Measurements from ENCODE around the gene OR6P1. TPM values are rescaled to one million over a fixed set of nuclear protein-coding genes. Genes with fewer than 3 reads are reported as not detected.

Gene OR6P1
- total and polyA plus RNA-seq, 10 donors: not detected

GRCh38 chr1:158516966-158517365, 53.4 kb downstream of the OR6P1 start:
- Histone ChIP-seq H3K4me1 (no peaks in the 10 kb centered on the region), H3K27me3 (replicated peaks in 1 of 7) (peaks cover 0 to 5% (median 0%) of the 10 kb centered on the region in 7 donors), H3K27ac (no peak overlapping the region), H3K4me3 (no peak overlapping the region), H3K36me3 (no peaks in the 10 kb centered on the region), H3K9me3 (no peaks in the 10 kb centered on the region)
- TF ChIP-seq CTCF (IDR thresholded peaks at IDR 0.05 in 8 of 11, conservative IDR thresholded peaks at IDR 0.05 in 3 of 11) (no peak), POLR2A (IDR thresholded peaks at IDR 0.05) (no peak), POLR2AphosphoS5 (IDR thresholded peaks at IDR 0.05) (no peak)
- intact Hi-C loops (cut with DNase I; ENCODE audit: low total_unique reads): no loop called here
- DNase-seq: no peak

Other genes starting within 250 kb of the OR6P1 start
- gene CD1B, start 239.0 kb downstream of the OR6P1 start, total RNA-seq: under 1 TPM in 2 of 7 donors, not detected in 5; 0.36 to 0.37 TPM
- under 1 TPM in 2 of 3 donors, not detected in 1; 0.11 to 0.29 TPM for gene CD1B, start 239.0 kb downstream of the OR6P1 start, polyA plus RNA-seq
- 1 to 10 TPM in 2 of 7 donors, under 1 TPM in 3, not detected in 2; 0.26 to 2.6 (median 0.85) TPM for gene CD1E, start 216.7 kb downstream of the OR6P1 start, total RNA-seq
- under 1 TPM; 0.09 to 0.42 (median 0.10) TPM for gene CD1E, start 216.7 kb downstream of the OR6P1 start, polyA plus RNA-seq
- not detected for gene OR10T2, start 171.1 kb downstream of the OR6P1 start, total RNA-seq
- gene OR10T2, start 171.1 kb downstream of the OR6P1 start, polyA plus RNA-seq: not detected
- not detected for gene OR10K2, start 144.3 kb downstream of the OR6P1 start, total RNA-seq
- not detected for gene OR10K2, start 144.3 kb downstream of the OR6P1 start, polyA plus RNA-seq
- gene OR10K1, start 108.7 kb downstream of the OR6P1 start, total RNA-seq: not detected
- gene OR10K1, start 108.7 kb downstream of the OR6P1 start, polyA plus RNA-seq: under 1 TPM in 1 of 3 donors, not detected in 2; 0.07 TPM
- not detected for gene OR10R2, start 98.4 kb downstream of the OR6P1 start, total RNA-seq
- not detected for gene OR10R2, start 98.4 kb downstream of the OR6P1 start, polyA plus RNA-seq
- not detected for gene OR6Y1, start 16.2 kb downstream of the OR6P1 start, total RNA-seq
- not detected for gene OR6Y1, start 16.2 kb downstream of the OR6P1 start, polyA plus RNA-seq
- not detected for gene OR10X1, start 9.3 kb upstream of the OR6P1 start, total RNA-seq
- not detected for gene OR10X1, start 9.3 kb upstream of the OR6P1 start, polyA plus RNA-seq
- gene OR10Z1, start 34.7 kb upstream of the OR6P1 start, total RNA-seq: not detected
- gene OR10Z1, start 34.7 kb upstream of the OR6P1 start, polyA plus RNA-seq: not detected
- gene SPTA1, start 116.1 kb upstream of the OR6P1 start, total RNA-seq: 10 to 100 TPM in 1 of 7 donors, 1 to 10 TPM in 5, under 1 TPM in 1; 0.97 to 32.6 (median 5.1) TPM
- gene SPTA1, start 116.1 kb upstream of the OR6P1 start, polyA plus RNA-seq: under 1 TPM; 0.05 to 0.45 (median 0.07) TPM
- gene OR6K2, start 130.1 kb upstream of the OR6P1 start, total RNA-seq: not detected
- not detected for gene OR6K2, start 130.1 kb upstream of the OR6P1 start, polyA plus RNA-seq
- under 1 TPM in 1 of 7 donors, not detected in 6; 0.67 TPM for gene OR6K3, start 150.1 kb upstream of the OR6P1 start, total RNA-seq
- not detected for gene OR6K3, start 150.1 kb upstream of the OR6P1 start, polyA plus RNA-seq
- not detected for gene OR6K6, start 184.1 kb upstream of the OR6P1 start, total RNA-seq
- gene OR6K6, start 184.1 kb upstream of the OR6P1 start, polyA plus RNA-seq: not detected
- under 1 TPM in 2 of 7 donors, not detected in 5; 0.77 to 0.84 TPM for gene OR6N1, start 201.6 kb upstream of the OR6P1 start, total RNA-seq
- gene OR6N1, start 201.6 kb upstream of the OR6P1 start, polyA plus RNA-seq: under 1 TPM in 1 of 3 donors, not detected in 2; 0.10 TPM
- gene OR6N2, start 210.6 kb upstream of the OR6P1 start, total RNA-seq: under 1 TPM in 1 of 7 donors, not detected in 6; 0.47 TPM
- gene OR6N2, start 210.6 kb upstream of the OR6P1 start, polyA plus RNA-seq: not detected

All from spleen (tissue), 11 donors.